Loucy (cell line): ENCODE measurements around the gene PHACTR1.

Source experiments
- H2AFZ ChIP-seq: fragments of 200-600 bp; sonication (generic); 2 replicates; pipeline ENCODE4 v1.6.0; 2016; ENCODE audit warnings: antibody characterized with exemption, mild to moderate bottlenecking, low read length, moderate library complexity
- H3F3A ChIP-seq: fragments of 200-600 bp; 2 replicates; pipeline ENCODE4 v1.6.0; 2016; ENCODE audit warnings: antibody characterized with exemption, low read depth, mild to moderate bottlenecking
- H3K27me3 ChIP-seq: fragments of 200-600 bp; sonication (generic); 2 replicates; pipeline ENCODE4 v1.6.1; 2014; ENCODE audit warnings: low read length, mild to moderate bottlenecking; ENCODE audit not compliant: insufficient read depth, poor library complexity, severe bottlenecking
- H3K36me3 ChIP-seq: fragments of 200-600 bp; sonication (generic); 2 replicates; pipeline ENCODE4 v1.6.1; 2016; ENCODE audit warnings: low read length; ENCODE audit not compliant: insufficient read depth
- H3K4me1 ChIP-seq: fragments of 200-600 bp; sonication (generic); 2 replicates; pipeline ENCODE4 v1.5.1; 2014; ENCODE audit warnings: low read length, mild to moderate bottlenecking; ENCODE audit not compliant: insufficient read depth, poor library complexity, severe bottlenecking
- H3K4me2 ChIP-seq: fragments of 200-600 bp; sonication (generic); 2 replicates; pipeline ENCODE4 v1.6.0; 2014; ENCODE audit warnings: antibody characterized with exemption, low read length, low read depth, mild to moderate bottlenecking; ENCODE audit not compliant: poor library complexity, severe bottlenecking
- H3K4me3 ChIP-seq: fragments of 200-600 bp; sonication (generic); 2 replicates; pipeline ENCODE4 v1.5.1; 2014; ENCODE audit warnings: low read length, mild to moderate bottlenecking, mixed read lengths; ENCODE audit not compliant: poor library complexity, severe bottlenecking
- H3K79me2 ChIP-seq: fragments of 200-600 bp; sonication (generic); 2 replicates; pipeline ENCODE4 v1.6.1; 2014; ENCODE audit warnings: low read length; ENCODE audit not compliant: insufficient read depth
- H3K9ac ChIP-seq: fragments of 200-600 bp; sonication (generic); 2 replicates; pipeline ENCODE4 v1.6.0; 2014; ENCODE audit warnings: mild to moderate bottlenecking, low read depth, low read length, moderate library complexity; ENCODE audit not compliant: poor library complexity, severe bottlenecking
- H3K9me2 ChIP-seq: fragments of 200-600 bp; sonication (generic); replicated peaks from 2 replicates; pipeline ENCODE4 v1.6.1; 2016; ENCODE audit warnings: low read depth, low read length, mixed read lengths
- H3K9me3 ChIP-seq: fragments of 200-600 bp; sonication (generic); 2 replicates; pipeline ENCODE4 v1.6.1; 2014; ENCODE audit warnings: mild to moderate bottlenecking, antibody characterized with exemption, low read length, low read depth; ENCODE audit not compliant: insufficient read depth
- H4K20me1 ChIP-seq: fragments of 200-600 bp; sonication (generic); 2 replicates; pipeline ENCODE4 v1.6.0; 2014; ENCODE audit warnings: antibody characterized with exemption, low read length, mild to moderate bottlenecking; ENCODE audit not compliant: insufficient read depth, poor library complexity, severe bottlenecking
- EZH2phosphoT487 ChIP-seq: fragments of 200-600 bp; IDR thresholded peaks from 2 replicates; pipeline ENCODE4 v1.6.1; 2018; ENCODE audit warnings: antibody characterized with exemption, mild to moderate bottlenecking, moderate library complexity, borderline replicate concordance
- TF ChIP-seq, protein P1 (sequence below): fragments of 200-600 bp; sonication (generic); conservative IDR thresholded peaks from 2 replicates; pipeline ENCODE4 v1.5.1; 2014; ENCODE audit warnings: mild to moderate bottlenecking, antibody characterized with exemption, low read length

The PHACTR1 gene

DNA sequence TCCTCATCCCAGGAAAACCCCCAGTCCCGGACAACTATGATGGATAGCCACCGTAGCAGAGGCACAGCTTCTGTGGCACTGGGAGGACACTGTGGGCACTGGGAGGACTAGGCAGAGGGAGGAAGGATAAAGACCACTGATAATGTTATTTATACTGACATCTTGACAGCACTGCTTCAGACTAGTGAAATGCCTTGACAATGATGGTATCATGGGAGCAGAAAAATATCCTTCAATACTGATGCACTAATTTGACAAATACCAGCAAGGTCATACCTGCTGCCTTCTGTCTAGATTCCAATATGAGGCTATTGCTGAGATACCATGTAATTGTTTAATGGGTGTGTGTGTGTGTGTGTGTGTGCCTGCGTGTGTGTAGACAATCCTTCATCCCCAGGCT lies 148.6 kb downstream of the PHACTR1 start:
- Histone ChIP-seq H3K9ac (no peak overlapping the region), H3K9me3 (no peaks in the 10 kb centered on the region), H2AFZ (no peak overlapping the region), H3F3A (no peaks in the 10 kb centered on the region), H3K27me3 (peaks cover 9% of the 10 kb centered on the region), H3K79me2 (no peaks in the 10 kb centered on the region), H3K4me3 (no peak overlapping the region), H3K9me2 (no peaks in the 10 kb centered on the region), H3K4me1 (no peaks in the 10 kb centered on the region), H3K4me2 (no peak overlapping the region), H3K36me3 (no peaks in the 10 kb centered on the region), H4K20me1 (no peaks in the 10 kb centered on the region)
- TF ChIP-seq, protein P1, sequence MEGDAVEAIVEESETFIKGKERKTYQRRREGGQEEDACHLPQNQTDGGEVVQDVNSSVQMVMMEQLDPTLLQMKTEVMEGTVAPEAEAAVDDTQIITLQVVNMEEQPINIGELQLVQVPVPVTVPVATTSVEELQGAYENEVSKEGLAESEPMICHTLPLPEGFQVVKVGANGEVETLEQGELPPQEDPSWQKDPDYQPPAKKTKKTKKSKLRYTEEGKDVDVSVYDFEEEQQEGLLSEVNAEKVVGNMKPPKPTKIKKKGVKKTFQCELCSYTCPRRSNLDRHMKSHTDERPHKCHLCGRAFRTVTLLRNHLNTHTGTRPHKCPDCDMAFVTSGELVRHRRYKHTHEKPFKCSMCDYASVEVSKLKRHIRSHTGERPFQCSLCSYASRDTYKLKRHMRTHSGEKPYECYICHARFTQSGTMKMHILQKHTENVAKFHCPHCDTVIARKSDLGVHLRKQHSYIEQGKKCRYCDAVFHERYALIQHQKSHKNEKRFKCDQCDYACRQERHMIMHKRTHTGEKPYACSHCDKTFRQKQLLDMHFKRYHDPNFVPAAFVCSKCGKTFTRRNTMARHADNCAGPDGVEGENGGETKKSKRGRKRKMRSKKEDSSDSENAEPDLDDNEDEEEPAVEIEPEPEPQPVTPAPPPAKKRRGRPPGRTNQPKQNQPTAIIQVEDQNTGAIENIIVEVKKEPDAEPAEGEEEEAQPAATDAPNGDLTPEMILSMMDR: no peak
- TF ChIP-seq EZH2phosphoT487: no peak

DNA sequence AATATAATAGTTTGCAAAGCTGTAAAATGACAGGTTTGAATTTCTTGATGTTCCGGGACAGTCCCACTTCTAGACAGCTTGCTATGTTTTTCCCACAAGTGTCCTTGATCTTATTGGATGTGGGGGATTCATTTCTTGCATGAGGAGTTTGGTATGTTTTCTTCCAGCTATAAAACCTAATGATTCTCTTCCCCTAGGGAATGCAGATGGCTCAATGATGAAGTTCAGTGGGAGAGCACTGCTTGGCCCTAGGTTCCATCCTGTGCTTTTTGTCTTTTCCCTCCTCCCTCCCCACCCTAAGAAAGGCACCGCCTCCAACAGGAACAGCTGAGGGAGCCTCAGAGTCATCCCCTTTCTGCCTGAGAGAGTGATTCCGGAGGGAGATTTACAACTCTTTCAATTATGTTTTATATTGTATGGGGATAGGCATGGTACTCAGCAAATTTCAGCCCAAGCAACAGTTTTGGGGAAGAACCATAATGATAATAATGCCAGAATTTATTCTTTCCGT lies 149.2 kb downstream of the PHACTR1 start:
- H3K27me3 ChIP-seq: peaks cover 14% of the 10 kb centered on the region
- no peak overlapping the region for H3K4me2 ChIP-seq

DNA sequence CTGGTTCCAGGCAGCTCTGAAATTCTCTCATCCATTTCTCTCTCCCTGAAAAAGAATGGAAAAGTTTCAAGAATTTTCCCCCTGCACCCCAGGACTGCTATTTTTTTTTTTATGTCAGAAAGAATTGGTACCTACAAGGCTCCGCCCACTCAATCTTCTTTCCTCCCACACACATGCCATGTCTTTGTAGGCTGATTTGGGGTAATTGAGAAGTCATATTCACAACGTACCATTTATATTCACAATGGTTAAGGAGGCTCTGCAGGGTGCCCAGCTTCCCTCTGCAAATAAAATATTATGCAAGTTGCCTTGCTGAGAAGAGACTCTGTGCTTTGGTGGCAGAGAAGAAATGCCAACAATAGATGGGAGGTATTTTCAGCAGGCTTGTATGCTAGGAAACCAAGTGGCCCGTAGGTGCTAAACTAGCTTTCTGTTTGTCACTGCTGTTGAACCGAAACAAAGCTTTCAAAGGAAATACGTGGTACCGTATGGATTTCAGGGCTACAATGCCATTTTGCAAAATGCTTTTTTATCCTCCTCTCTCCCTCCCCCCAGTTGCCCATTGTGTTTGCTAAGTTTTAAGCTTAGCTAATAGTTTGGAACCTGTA lies 150.0 kb downstream of the PHACTR1 start:
- H3K4me3 ChIP-seq: no peak overlapping the region
- H3K27me3 ChIP-seq: peaks cover 14% of the 10 kb centered on the region
- H3K9ac ChIP-seq: no peak overlapping the region
- no peak overlapping the region for H2AFZ ChIP-seq
- no peaks in the 10 kb centered on the region for H3F3A ChIP-seq
- H4K20me1 ChIP-seq: no peaks in the 10 kb centered on the region
- H3K4me2 ChIP-seq: no peak overlapping the region
- no peaks in the 10 kb centered on the region for H3K4me1 ChIP-seq
- H3K36me3 ChIP-seq: no peaks in the 10 kb centered on the region
- no peaks in the 10 kb centered on the region for H3K9me3 ChIP-seq
- no peaks in the 10 kb centered on the region for H3K9me2 ChIP-seq
- no peaks in the 10 kb centered on the region for H3K79me2 ChIP-seq
- TF ChIP-seq EZH2phosphoT487: no peak

More for the DNA sequence above, 149.2 kb downstream of the PHACTR1 start:
- Histone ChIP-seq H3K9ac (no peak overlapping the region), H3K4me3 (no peak overlapping the region), H3K36me3 (no peaks in the 10 kb centered on the region), H3K79me2 (no peaks in the 10 kb centered on the region), H3K9me3 (no peaks in the 10 kb centered on the region), H3F3A (no peaks in the 10 kb centered on the region), H2AFZ (no peak overlapping the region), H4K20me1 (no peaks in the 10 kb centered on the region), H3K9me2 (no peaks in the 10 kb centered on the region), H3K4me1 (no peaks in the 10 kb centered on the region)
- TF ChIP-seq, protein P1: no peak
- TF ChIP-seq EZH2phosphoT487: no peak
